ENCODE data around the gene GALNT9.

- no peak for TF ChIP-seq CTCF (IDR thresholded peaks at IDR 0.05)
- TF ChIP-seq EP300 (IDR thresholded peaks at IDR 0.05), result no peak
- TF ChIP-seq POLR2AphosphoS5 (IDR thresholded peaks at IDR 0.05), result no peak
- no peak for TF ChIP-seq POLR2A (IDR thresholded peaks at IDR 0.05)
These were observed 104.2 kb downstream of the GALNT9 start for GRCh38 chr12:132225214-132225613.

Data from sigmoid colon (tissue), 4 donors.